Measurements from ENCODE around the gene PCBP4.

Gene PCBP4

DNA sequence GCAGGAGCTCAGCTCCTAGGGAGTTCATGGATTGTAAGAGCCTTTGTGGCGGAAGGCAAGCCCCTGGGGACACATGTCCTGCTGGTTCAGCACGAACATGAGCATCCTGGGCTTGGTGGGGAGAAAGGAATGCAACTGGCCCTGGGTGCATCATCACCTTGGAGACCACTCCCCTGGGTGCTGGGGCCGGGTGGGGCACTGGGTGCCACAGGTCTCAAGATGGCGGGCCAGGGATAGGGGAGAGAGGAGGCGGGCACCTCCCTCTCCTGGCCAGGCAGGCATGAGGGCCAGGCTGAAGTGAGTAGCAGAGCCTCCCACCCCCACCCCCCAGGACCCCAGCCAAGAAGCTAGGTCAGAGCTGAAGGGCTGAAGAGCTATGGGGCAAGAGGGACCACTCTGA is 768 bp downstream of the PCBP4 start:
- no peaks in the 10 kb centered on the region for H3K9me3 ChIP-seq (ENCODE audit: insufficient read depth, low read length)
- peak overlapping the region; percentile 88 for H3K4me3 ChIP-seq (ENCODE audit: low read length)
- no peaks in the 10 kb centered on the region for H4K20me1 ChIP-seq (ENCODE audit: insufficient read depth, low read length)
- H3K36me3 ChIP-seq (replicated peaks; ENCODE audit: low read depth, low read length), result peaks cover 5% of the 10 kb centered on the region
- no peaks in the 10 kb centered on the region for H3K79me2 ChIP-seq (ENCODE audit: low read length)
- peak overlapping the region; percentile 78 for H3K9ac ChIP-seq (ENCODE audit: low read length)
- peak overlapping the region; percentile 97 for H3K4me2 ChIP-seq (ENCODE audit: low read length)
- H3K27ac ChIP-seq (ENCODE audit: low read length), result no peak overlapping the region
- peaks cover 13% of the 10 kb centered on the region for H3K4me1 ChIP-seq (ENCODE audit: low read length)
- no peak for TF ChIP-seq EZH2phosphoT487 (IDR thresholded peaks at IDR 0.05; ENCODE audit: low read depth)
- TF ChIP-seq, protein P1, sequence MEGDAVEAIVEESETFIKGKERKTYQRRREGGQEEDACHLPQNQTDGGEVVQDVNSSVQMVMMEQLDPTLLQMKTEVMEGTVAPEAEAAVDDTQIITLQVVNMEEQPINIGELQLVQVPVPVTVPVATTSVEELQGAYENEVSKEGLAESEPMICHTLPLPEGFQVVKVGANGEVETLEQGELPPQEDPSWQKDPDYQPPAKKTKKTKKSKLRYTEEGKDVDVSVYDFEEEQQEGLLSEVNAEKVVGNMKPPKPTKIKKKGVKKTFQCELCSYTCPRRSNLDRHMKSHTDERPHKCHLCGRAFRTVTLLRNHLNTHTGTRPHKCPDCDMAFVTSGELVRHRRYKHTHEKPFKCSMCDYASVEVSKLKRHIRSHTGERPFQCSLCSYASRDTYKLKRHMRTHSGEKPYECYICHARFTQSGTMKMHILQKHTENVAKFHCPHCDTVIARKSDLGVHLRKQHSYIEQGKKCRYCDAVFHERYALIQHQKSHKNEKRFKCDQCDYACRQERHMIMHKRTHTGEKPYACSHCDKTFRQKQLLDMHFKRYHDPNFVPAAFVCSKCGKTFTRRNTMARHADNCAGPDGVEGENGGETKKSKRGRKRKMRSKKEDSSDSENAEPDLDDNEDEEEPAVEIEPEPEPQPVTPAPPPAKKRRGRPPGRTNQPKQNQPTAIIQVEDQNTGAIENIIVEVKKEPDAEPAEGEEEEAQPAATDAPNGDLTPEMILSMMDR (IDR thresholded peaks at IDR 0.05; ENCODE audit: low read depth, low read length), result no peak
- no peak overlapping the region for H2AFZ ChIP-seq (ENCODE audit: low read depth, low read length)
- H3K27me3 ChIP-seq (ENCODE audit: low read depth, low read length), result no peaks in the 10 kb centered on the region

DNA sequence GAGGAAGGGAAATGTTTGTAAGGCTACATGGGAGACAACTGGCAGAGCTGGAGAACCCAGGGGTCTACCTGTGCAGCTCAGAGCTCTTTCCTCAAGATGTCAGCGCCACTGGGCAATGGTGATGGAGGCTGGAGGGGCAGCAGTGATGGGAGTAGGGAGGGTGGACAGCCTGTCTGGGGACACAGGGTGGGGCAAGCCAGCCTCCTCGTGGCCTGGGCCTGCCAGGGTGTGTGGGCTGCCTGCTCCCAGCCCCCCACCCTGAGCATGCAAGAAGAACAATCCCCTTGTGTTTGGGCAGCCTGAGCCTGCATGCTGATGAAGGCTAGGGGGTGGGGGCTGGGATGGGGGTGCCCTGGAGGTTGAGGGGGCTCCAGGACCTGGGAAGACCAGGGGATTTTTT is 1.2 kb downstream of the PCBP4 start:
- TF ChIP-seq, protein P1 (IDR thresholded peaks at IDR 0.05; ENCODE audit: low read depth, low read length), result no peak
- TF ChIP-seq EZH2phosphoT487 (IDR thresholded peaks at IDR 0.05; ENCODE audit: low read depth), result no peak
- H3K4me3 ChIP-seq (ENCODE audit: low read length), result peak overlapping the region; percentile 88
- no peak overlapping the region for H3K27ac ChIP-seq (ENCODE audit: low read length)
- peaks cover 5% of the 10 kb centered on the region for H3K36me3 ChIP-seq (replicated peaks; ENCODE audit: low read depth, low read length)
- no peaks in the 10 kb centered on the region for H3K79me2 ChIP-seq (ENCODE audit: low read length)
- no peak overlapping the region for H2AFZ ChIP-seq (ENCODE audit: low read depth, low read length)
- H4K20me1 ChIP-seq (ENCODE audit: insufficient read depth, low read length), result no peaks in the 10 kb centered on the region
- no peaks in the 10 kb centered on the region for H3K9me3 ChIP-seq (ENCODE audit: insufficient read depth, low read length)
- H3K4me2 ChIP-seq (ENCODE audit: low read length), result peak overlapping the region; percentile 97
- peaks cover 13% of the 10 kb centered on the region for H3K4me1 ChIP-seq (ENCODE audit: low read length)
- no peak overlapping the region for H3K9ac ChIP-seq (ENCODE audit: low read length)
- no peaks in the 10 kb centered on the region for H3K27me3 ChIP-seq (ENCODE audit: low read depth, low read length)

DNA sequence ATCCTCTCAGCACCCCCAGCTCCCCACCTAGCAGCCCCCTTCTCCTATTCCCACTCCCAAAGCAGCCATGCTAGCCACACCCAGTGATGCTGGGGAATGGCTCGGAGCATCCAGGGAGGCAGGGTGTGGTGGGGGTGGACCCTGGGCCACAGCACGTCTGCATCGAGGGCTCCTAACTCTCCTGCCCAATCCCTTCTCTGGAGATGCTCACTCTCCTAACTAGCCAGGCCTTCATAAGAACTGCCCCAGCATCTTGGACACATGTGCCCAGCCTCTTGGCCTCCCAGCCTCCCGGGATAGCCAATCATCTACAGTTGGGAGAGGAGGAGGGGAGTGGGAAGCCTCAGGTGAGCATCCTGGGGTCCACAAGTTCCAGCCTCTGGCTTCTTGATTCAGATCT is 2.7 kb downstream of the PCBP4 start:
- H3K9ac ChIP-seq (ENCODE audit: low read length), result no peak overlapping the region

DNA sequence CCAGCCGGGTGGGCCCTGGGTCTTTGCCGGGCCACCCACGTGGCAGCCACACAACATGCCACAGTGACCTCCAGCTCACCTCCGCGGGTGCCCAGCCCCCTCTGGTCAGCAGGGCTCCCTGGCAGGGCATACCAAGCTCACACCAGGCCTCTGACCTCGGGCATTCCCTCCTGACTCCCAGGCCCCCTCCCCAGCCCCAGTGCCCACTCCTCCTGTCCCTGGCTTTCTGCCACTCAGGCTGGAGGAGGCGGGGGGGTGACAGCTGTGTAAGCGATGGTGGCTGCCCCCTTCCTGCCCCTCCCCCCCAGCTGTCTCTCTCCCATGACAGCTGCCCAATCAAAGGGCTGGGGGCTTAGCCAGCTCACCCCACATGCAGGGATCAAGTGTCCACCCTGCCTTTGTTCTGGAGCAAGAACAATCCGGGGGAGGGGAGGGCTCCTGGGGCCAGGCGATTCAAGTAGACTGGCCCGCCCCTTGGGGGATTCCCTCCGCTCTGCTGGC is 3.3 kb downstream of the PCBP4 start:
- no peak overlapping the region for H3K4me3 ChIP-seq (ENCODE audit: low read length)
- H3K9me3 ChIP-seq (ENCODE audit: insufficient read depth, low read length), result no peaks in the 10 kb centered on the region
- H3K27me3 ChIP-seq (ENCODE audit: low read depth, low read length), result no peaks in the 10 kb centered on the region
- H3K9ac ChIP-seq (ENCODE audit: low read length), result no peak overlapping the region
- H2AFZ ChIP-seq (ENCODE audit: low read depth, low read length), result no peak overlapping the region
- no peak for TF ChIP-seq EZH2phosphoT487 (IDR thresholded peaks at IDR 0.05; ENCODE audit: low read depth)
- TF ChIP-seq, protein P1 (IDR thresholded peaks at IDR 0.05; ENCODE audit: low read depth, low read length), result no peak
- H4K20me1 ChIP-seq (ENCODE audit: insufficient read depth, low read length), result no peaks in the 10 kb centered on the region
- no peak overlapping the region for H3K4me2 ChIP-seq (ENCODE audit: low read length)
- H3K36me3 ChIP-seq (replicated peaks; ENCODE audit: low read depth, low read length), result no peaks in the 10 kb centered on the region
- H3K4me1 ChIP-seq (ENCODE audit: low read length), result peaks cover 13% of the 10 kb centered on the region
- no peak overlapping the region for H3K27ac ChIP-seq (ENCODE audit: low read length)
- H3K79me2 ChIP-seq (ENCODE audit: low read length), result no peaks in the 10 kb centered on the region

More for the DNA sequence above, 2.7 kb downstream of the PCBP4 start:
- Histone ChIP-seq H3K36me3 (replicated peaks; ENCODE audit: low read depth, low read length) (no peaks in the 10 kb centered on the region), H2AFZ (ENCODE audit: low read depth, low read length) (no peak overlapping the region), H3K4me2 (ENCODE audit: low read length) (no peak overlapping the region), H3K79me2 (ENCODE audit: low read length) (no peaks in the 10 kb centered on the region), H3K9me3 (ENCODE audit: insufficient read depth, low read length) (no peaks in the 10 kb centered on the region), H3K4me3 (ENCODE audit: low read length) (no peak overlapping the region), H3K4me1 (ENCODE audit: low read length) (peaks cover 13% of the 10 kb centered on the region), H3K27ac (ENCODE audit: low read length) (no peak overlapping the region), H4K20me1 (ENCODE audit: insufficient read depth, low read length) (no peaks in the 10 kb centered on the region), H3K27me3 (ENCODE audit: low read depth, low read length) (no peaks in the 10 kb centered on the region)
- no peak for TF ChIP-seq EZH2phosphoT487 (IDR thresholded peaks at IDR 0.05; ENCODE audit: low read depth)
- TF ChIP-seq, protein P1 (IDR thresholded peaks at IDR 0.05; ENCODE audit: low read depth, low read length), result no peak

Data from OCI-LY3 (cell line).